ENCODE measurements around the gene PPA1.

- TF ChIP-seq CTCF (IDR thresholded peaks at IDR 0.05): no peak
- no peak for TF ChIP-seq POLR2AphosphoS5 (IDR thresholded peaks at IDR 0.05)
These were observed 63.4 kb downstream of the PPA1 start for GRCh38 chr10:70169649-70170364.

Data from stomach (tissue), 4 donors.